ENCODE measurements around the gene RDH13.
"Not testable (repeated sequence)": the region's sequence is repeated elsewhere in the genome, so short reads cannot be mapped to it uniquely, and the experiment has no call there.

Gene RDH13

GRCh38 chr19:55067869-55068268 lies 4.9 kb upstream of the RDH13 start:
- no peak overlapping the region for H3K4me3 ChIP-seq (ENCODE audit: low read length)
- no peak for DNase-seq (ENCODE audit: low read depth)
- TF ChIP-seq, protein P1, sequence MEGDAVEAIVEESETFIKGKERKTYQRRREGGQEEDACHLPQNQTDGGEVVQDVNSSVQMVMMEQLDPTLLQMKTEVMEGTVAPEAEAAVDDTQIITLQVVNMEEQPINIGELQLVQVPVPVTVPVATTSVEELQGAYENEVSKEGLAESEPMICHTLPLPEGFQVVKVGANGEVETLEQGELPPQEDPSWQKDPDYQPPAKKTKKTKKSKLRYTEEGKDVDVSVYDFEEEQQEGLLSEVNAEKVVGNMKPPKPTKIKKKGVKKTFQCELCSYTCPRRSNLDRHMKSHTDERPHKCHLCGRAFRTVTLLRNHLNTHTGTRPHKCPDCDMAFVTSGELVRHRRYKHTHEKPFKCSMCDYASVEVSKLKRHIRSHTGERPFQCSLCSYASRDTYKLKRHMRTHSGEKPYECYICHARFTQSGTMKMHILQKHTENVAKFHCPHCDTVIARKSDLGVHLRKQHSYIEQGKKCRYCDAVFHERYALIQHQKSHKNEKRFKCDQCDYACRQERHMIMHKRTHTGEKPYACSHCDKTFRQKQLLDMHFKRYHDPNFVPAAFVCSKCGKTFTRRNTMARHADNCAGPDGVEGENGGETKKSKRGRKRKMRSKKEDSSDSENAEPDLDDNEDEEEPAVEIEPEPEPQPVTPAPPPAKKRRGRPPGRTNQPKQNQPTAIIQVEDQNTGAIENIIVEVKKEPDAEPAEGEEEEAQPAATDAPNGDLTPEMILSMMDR (IDR thresholded peaks at IDR 0.05; ENCODE audit: insufficient read depth, low read depth, low read length, missing control alignments), result no peak

- peak; percentile 53 for DNase-seq (ENCODE audit: low read depth)
- TF ChIP-seq, protein P1 (IDR thresholded peaks at IDR 0.05; ENCODE audit: insufficient read depth, low read depth, low read length, missing control alignments), result no peak
- H3K4me3 ChIP-seq (ENCODE audit: low read length), result no peak overlapping the region
Measured at GRCh38 chr19:55066107-55066709, 3.3 kb upstream of the RDH13 start.

- DNase-seq (ENCODE audit: low read depth); H3K4me3 ChIP-seq (ENCODE audit: low read length): not testable (repeated sequence)
Measured at GRCh38 chr19:55065516-55065915, 2.6 kb upstream of the RDH13 start.

GRCh38 chr19:55063492-55063843 lies 520 bp upstream of the RDH13 start:
- DNase-seq (ENCODE audit: low read depth), result no peak
- TF ChIP-seq, protein P1 (IDR thresholded peaks at IDR 0.05; ENCODE audit: insufficient read depth, low read depth, low read length, missing control alignments), result no peak
- no peak overlapping the region for H3K4me3 ChIP-seq (ENCODE audit: low read length)

- H3K4me3 ChIP-seq (ENCODE audit: low read length); DNase-seq (ENCODE audit: low read depth): not testable (repeated sequence)
Measured at GRCh38 chr19:55060287-55060686, 2.7 kb downstream of the RDH13 start.

- DNase-seq (ENCODE audit: low read depth), result no peak
- TF ChIP-seq, protein P1 (IDR thresholded peaks at IDR 0.05; ENCODE audit: insufficient read depth, low read depth, low read length, missing control alignments), result no peak
- no peak overlapping the region for H3K4me3 ChIP-seq (ENCODE audit: low read length)
Measured at GRCh38 chr19:55058781-55059610, 4.0 kb downstream of the RDH13 start.

GRCh38 chr19:55056827-55057226 lies 6.1 kb downstream of the RDH13 start:
- TF ChIP-seq, protein P1 (IDR thresholded peaks at IDR 0.05; ENCODE audit: insufficient read depth, low read depth, low read length, missing control alignments), result no peak
- DNase-seq (ENCODE audit: low read depth), result no peak
- no peak overlapping the region for H3K4me3 ChIP-seq (ENCODE audit: low read length)

DNA sequence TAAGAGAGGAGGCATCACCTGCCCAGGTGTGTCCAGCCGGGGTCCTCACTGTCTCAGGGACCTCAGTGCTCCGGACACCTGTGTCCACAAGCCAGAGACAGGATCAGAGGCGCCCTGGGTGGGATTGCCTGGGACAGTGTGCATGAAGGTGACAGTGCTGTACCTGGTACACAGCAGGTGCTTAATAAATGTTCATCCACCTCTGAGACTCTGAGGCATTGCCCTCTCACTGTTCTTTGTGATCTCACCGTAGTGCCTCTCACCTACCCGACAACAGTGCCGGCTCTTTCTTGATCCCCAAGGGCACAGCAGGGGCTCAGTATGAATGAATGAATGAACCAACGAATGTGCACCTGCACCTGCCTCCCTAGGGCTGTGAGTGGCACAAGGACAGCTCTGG lies 9.2 kb downstream of the RDH13 start:
- TF ChIP-seq, protein P1 (IDR thresholded peaks at IDR 0.05; ENCODE audit: insufficient read depth, low read depth, low read length, missing control alignments), result no peak
- no peak overlapping the region for H3K4me3 ChIP-seq (ENCODE audit: low read length)
- no peak for DNase-seq (ENCODE audit: low read depth)
